Tibial nerve (tissue), 3 donors: ENCODE measurements around the gene SLMAP.

Experiments
- CTCF ChIP-seq, 5 experiments: fragments of 200-600 bp in 3 of 5; fragments of 450-650 bp in 2 of 5; sonication (generic) in 3 of 5; IDR thresholded peaks; one replicate each; pipeline ENCODE4 v1.5.1; 2016 to 2019; ENCODE audit warnings: antibody characterized with exemption in 5 of 5, mild to moderate bottlenecking in 3 of 5, moderate library complexity in 2 of 5
- POLR2A ChIP-seq, 2 donors: fragments of 450-650 bp; IDR thresholded peaks; one replicate each; pipeline ENCODE4 v1.6.1; 2017; ENCODE audit warnings: antibody characterized with exemption in 2 of 2, mild to moderate bottlenecking in 2 of 2, moderate library complexity in 2 of 2

GRCh38 chr3:57755368-57755675 lies 787 bp upstream of the SLMAP start:
- TF ChIP-seq CTCF (IDR thresholded peaks at IDR 0.05) (no peak), POLR2A (IDR thresholded peaks at IDR 0.05) (no peak)
